A673 (cell line): ENCODE results near the gene GRIK2. TPM values are rescaled to one million over a fixed set of nuclear protein-coding genes. Genes with fewer than 3 reads are reported as not detected.
A peak's percentile ranks its signal among the peaks of the same experiment; 100 is the strongest.

Experiments
- BruUV-seq: library from RNA; stranded (reverse); fragments of 400-500 nt; replicated peaks from 2 replicates; lab custom pipeline; 2021; lab: Mats Ljungman, UMichigan
- CTCF ChIA-PET: fragments of 300-600 bp; sonication (Branson Sonifier 250); formaldehyde crosslinking; loops from one replicate; lab custom pipeline; 2022; ENCODE audit warnings: antibody characterized with exemption; lab: Charles Lee
- POLR2A ChIA-PET: fragments of 300-600 bp; sonication (Branson Sonifier 250); formaldehyde crosslinking; loops from one replicate; lab custom pipeline; 2022; ENCODE audit warnings: antibody characterized with exemption; ENCODE audit not compliant: low non-redundant PET; lab: Charles Lee
- DNase-seq: peaks from one replicate; pipeline ENCODE4 v3.0.0-alpha.2; 2015; ENCODE audit warnings: low spot score
- H3K27ac ChIP-seq: fragments of 200-600 bp; sonication (generic); 2 replicates; pipeline ENCODE4 v1.5.1; 2016; ENCODE audit warnings: mixed run types, low read depth, mild to moderate bottlenecking, mixed read lengths, antibody characterized with exemption, low read length; ENCODE audit not compliant: poor library complexity, severe bottlenecking
- H3K27me3 ChIP-seq: fragments of 200-600 bp; sonication (generic); replicated peaks from 2 replicates; pipeline ENCODE4 v1.6.1; 2017; ENCODE audit warnings: mixed run types, low read depth, mild to moderate bottlenecking, mixed read lengths, antibody characterized with exemption, low read length; ENCODE audit not compliant: insufficient read depth, poor library complexity
- H3K36me3 ChIP-seq: fragments of 200-600 bp; sonication (generic); 2 replicates; pipeline ENCODE4 v1.6.1; 2016; ENCODE audit warnings: mixed run types, mild to moderate bottlenecking, mixed read lengths, antibody characterized with exemption, low read length; ENCODE audit not compliant: insufficient read depth, poor library complexity, severe bottlenecking
- H3K4me1 ChIP-seq: fragments of 200-600 bp; sonication (generic); 2 replicates; pipeline ENCODE4 v1.6.1; 2017; ENCODE audit warnings: mixed run types, mild to moderate bottlenecking, mixed read lengths, antibody characterized with exemption, low read length; ENCODE audit not compliant: insufficient read depth, poor library complexity, severe bottlenecking
- H3K4me3 ChIP-seq: fragments of 200-600 bp; sonication (generic); 2 replicates; pipeline ENCODE4 v1.5.1; 2016; ENCODE audit warnings: low read depth, mixed run types, mild to moderate bottlenecking, mixed read lengths, low read length; ENCODE audit not compliant: poor library complexity, severe bottlenecking
- H3K9me3 ChIP-seq: fragments of 200-600 bp; sonication (generic); 2 replicates; pipeline ENCODE4 v1.6.1; 2016; ENCODE audit warnings: mixed run types, low read depth, mild to moderate bottlenecking, mixed read lengths, antibody characterized with exemption, low read length; ENCODE audit not compliant: poor library complexity, severe bottlenecking
- EZH2 ChIP-seq: fragments of 200-600 bp; sonication (generic); IDR thresholded peaks from 2 replicates; pipeline ENCODE4 v1.6.1; 2017; ENCODE audit warnings: borderline replicate concordance, low read depth, mild to moderate bottlenecking, mixed read lengths, antibody characterized with exemption, low read length; ENCODE audit not compliant: poor library complexity, severe bottlenecking
- intact Hi-C: fragments of 100-400 bp; cut with micrococcal nuclease; formaldehyde crosslinking; loops from one replicate; pipeline ENCODE4 v1.10.0; 2022; ENCODE audit not compliant: unreplicated experiment
- total RNA-seq: library from RNA; stranded (reverse); gene quantifications from 2 replicates; pipeline ENCODE4 v1.2.3, GENCODE V29; 2021
- TF ChIP-seq, protein P1 (sequence below): fragments of 300-800, 200-600 bp; sonication (generic); conservative IDR thresholded peaks from 2 replicates; pipeline ENCODE4 v1.5.1; 2017; ENCODE audit warnings: low read depth, mild to moderate bottlenecking, antibody characterized with exemption, low read length, moderate library complexity, mixed read lengths

The GRIK2 gene
- total RNA-seq, 1 experiment from 2014 or later: 62.1 TPM

DNA sequence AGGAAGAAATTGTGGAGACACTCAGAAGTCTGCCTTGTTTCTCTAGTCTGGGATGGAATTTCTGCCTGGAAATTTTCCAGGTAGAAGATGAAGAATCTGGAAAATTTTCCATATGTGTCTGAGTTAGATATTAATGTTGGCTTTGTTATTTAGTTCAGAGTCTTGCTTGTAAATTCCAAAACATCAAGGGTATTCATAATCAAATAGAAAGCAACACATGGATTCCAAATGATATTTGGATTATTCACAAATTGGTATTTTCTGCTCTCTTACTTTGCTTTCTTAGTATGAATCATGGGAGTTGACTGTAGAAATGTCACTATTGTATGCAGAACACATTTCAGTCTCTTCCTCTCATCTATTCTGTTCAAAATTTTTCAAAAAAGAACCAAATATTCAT, 116.0 kb downstream of the GRIK2 start:
- no peak overlapping the region for H3K27ac ChIP-seq
- H3K4me1 ChIP-seq: peaks cover 18% of the 10 kb centered on the region
- no peak overlapping the region for H3K4me3 ChIP-seq
- CTCF ChIA-PET: interaction anchor here (0.6 kb wide), 1 partner anchor 158 kb away, joined by 4 read pairs; no protein-coding TSS in a partner anchor
- H3K27me3 ChIP-seq: no peaks in the 10 kb centered on the region
- BruUV-seq: no TSS peak
- POLR2A ChIA-PET: no interaction called here
- no peak for DNase-seq
- TF ChIP-seq EZH2: no peak
- TF ChIP-seq, protein P1, sequence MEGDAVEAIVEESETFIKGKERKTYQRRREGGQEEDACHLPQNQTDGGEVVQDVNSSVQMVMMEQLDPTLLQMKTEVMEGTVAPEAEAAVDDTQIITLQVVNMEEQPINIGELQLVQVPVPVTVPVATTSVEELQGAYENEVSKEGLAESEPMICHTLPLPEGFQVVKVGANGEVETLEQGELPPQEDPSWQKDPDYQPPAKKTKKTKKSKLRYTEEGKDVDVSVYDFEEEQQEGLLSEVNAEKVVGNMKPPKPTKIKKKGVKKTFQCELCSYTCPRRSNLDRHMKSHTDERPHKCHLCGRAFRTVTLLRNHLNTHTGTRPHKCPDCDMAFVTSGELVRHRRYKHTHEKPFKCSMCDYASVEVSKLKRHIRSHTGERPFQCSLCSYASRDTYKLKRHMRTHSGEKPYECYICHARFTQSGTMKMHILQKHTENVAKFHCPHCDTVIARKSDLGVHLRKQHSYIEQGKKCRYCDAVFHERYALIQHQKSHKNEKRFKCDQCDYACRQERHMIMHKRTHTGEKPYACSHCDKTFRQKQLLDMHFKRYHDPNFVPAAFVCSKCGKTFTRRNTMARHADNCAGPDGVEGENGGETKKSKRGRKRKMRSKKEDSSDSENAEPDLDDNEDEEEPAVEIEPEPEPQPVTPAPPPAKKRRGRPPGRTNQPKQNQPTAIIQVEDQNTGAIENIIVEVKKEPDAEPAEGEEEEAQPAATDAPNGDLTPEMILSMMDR: no peak
- no peaks in the 10 kb centered on the region for H3K36me3 ChIP-seq
- H3K9me3 ChIP-seq: no peaks in the 10 kb centered on the region
- intact Hi-C loops: no loop called here

- CTCF ChIA-PET: no interaction called here
Observed at GRCh38 chr6:101513181-101513580, 119.7 kb downstream of the GRIK2 start.

DNA sequence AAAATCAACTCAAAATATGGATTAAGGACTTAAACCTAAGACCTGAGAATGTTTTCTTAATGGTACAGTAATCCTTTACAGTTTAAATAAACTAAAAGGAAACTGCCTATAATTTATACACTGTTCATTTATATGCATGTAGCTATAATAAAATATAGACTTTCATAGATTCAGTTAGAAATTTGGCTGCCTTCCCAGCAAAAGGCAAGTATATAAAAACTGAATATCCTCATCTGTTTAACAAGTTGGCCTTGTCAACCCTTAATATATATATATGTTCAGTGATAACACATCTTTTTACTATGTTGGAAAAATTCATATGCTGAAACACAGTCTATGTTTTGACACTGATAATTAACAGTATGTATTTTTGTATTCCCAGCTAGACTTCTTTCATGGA, 123.1 kb downstream of the GRIK2 start:
- no peaks in the 10 kb centered on the region for H3K27me3 ChIP-seq
- CTCF ChIA-PET: no interaction called here

More at GRCh38 chr6:101513181-101513580, 119.7 kb downstream of the GRIK2 start:
- Histone ChIP-seq H3K27me3 (no peaks in the 10 kb centered on the region), H3K36me3 (no peaks in the 10 kb centered on the region), H3K27ac (no peak overlapping the region), H3K9me3 (no peaks in the 10 kb centered on the region), H3K4me3 (no peak overlapping the region), H3K4me1 (peaks cover 18% of the 10 kb centered on the region)
- TF ChIP-seq, protein P1: no peak
- no peak for TF ChIP-seq EZH2
- no TSS peak for BruUV-seq
- intact Hi-C loops: no loop called here
- peak; percentile 57 for DNase-seq
- POLR2A ChIA-PET: no interaction called here

More for the DNA sequence above, 123.1 kb downstream of the GRIK2 start:
- Histone ChIP-seq H3K36me3 (no peaks in the 10 kb centered on the region), H3K9me3 (no peaks in the 10 kb centered on the region), H3K4me3 (no peak overlapping the region), H3K27ac (no peak overlapping the region), H3K4me1 (peaks cover 18% of the 10 kb centered on the region)
- DNase-seq: no peak
- POLR2A ChIA-PET: no interaction called here
- intact Hi-C loops: no loop called here
- BruUV-seq: no TSS peak
- TF ChIP-seq, protein P1: no peak
